Smooth muscle cell (in vitro differentiated cells): ENCODE measurements around the gene WDR91. TPM values are rescaled to one million over a fixed set of nuclear protein-coding genes. Genes with fewer than 3 reads are reported as not detected.

Experiments used
- DNase-seq: peaks from one replicate; lab custom pipeline; 2025; ENCODE audit not compliant: unreplicated experiment; lab: John Stamatoyannopoulos, UW
- H2AFZ ChIP-seq: fragments of 200-600 bp; sonication (generic); 2 replicates; pipeline ENCODE4 v1.6.0; 2016; ENCODE audit warnings: antibody characterized with exemption, low read depth, mild to moderate bottlenecking
- H3F3A ChIP-seq: fragments of 200-600 bp; sonication (generic); 2 replicates; pipeline ENCODE4 v1.6.0; 2017; ENCODE audit warnings: antibody characterized with exemption, low read depth
- H3K27ac ChIP-seq: fragments of 200-600 bp; sonication (generic); 2 replicates; pipeline ENCODE4 v1.5.1; 2016; ENCODE audit warnings: low read depth, mild to moderate bottlenecking
- H3K27me3 ChIP-seq: fragments of 200-600 bp; sonication (generic); 2 replicates; pipeline ENCODE4 v1.6.1; 2016; ENCODE audit warnings: low read depth, mild to moderate bottlenecking
- H3K36me3 ChIP-seq: fragments of 200-600 bp; sonication (generic); 2 replicates; pipeline ENCODE4 v1.5.1; 2016; ENCODE audit warnings: low read depth
- H3K4me1 ChIP-seq: fragments of 200-600 bp; sonication (generic); 2 replicates; pipeline ENCODE4 v1.5.1; 2016; ENCODE audit warnings: low read depth
- H3K4me2 ChIP-seq: fragments of 200-600 bp; sonication (generic); 2 replicates; pipeline ENCODE4 v1.6.0; 2016; ENCODE audit warnings: mild to moderate bottlenecking
- H3K4me3 ChIP-seq: fragments of 200-600 bp; sonication (generic); 2 replicates; pipeline ENCODE4 v1.5.1; 2016; ENCODE audit warnings: mild to moderate bottlenecking
- H3K79me2 ChIP-seq: fragments of 200-600 bp; sonication (generic); 2 replicates; pipeline ENCODE4 v1.6.0; 2016; ENCODE audit warnings: low read depth, mild to moderate bottlenecking
- H3K9ac ChIP-seq: fragments of 200-600 bp; sonication (generic); 2 replicates; pipeline ENCODE4 v1.6.0; 2016; ENCODE audit warnings: low read depth
- H3K9me3 ChIP-seq: fragments of 200-600 bp; sonication (generic); replicated peaks from 2 replicates; pipeline ENCODE4 v1.5.1; 2016; ENCODE audit warnings: low read depth
- H4K20me1 ChIP-seq: fragments of 200-600 bp; sonication (generic); 2 replicates; pipeline ENCODE4 v1.6.0; 2016; ENCODE audit warnings: low read depth
- WGBS: methylation state at CpG from one replicate; pipeline ENCODE4 v1.1.7; 2016; ENCODE audit warnings: low lambda C conversion rate; 5-methylcytosine and 5-hydroxymethylcytosine counted together
- polyA plus RNA-seq: library from polyadenylated mRNA; unstranded; fragments of >200 nt; fragmentation: Nextera tagmentation; extraction: Ambion mirVana; gene quantifications from 2 replicates; pipeline ENCODE4 v1.2.1, GENCODE V29; 2016
- total RNA-seq: library from RNA; depleted of rRNA; stranded (reverse); fragments of >200 nt; gene quantifications from 2 replicates; pipeline ENCODE4 v1.2.3, GENCODE V29; 2014
- TF ChIP-seq, protein P1 (sequence below): fragments of 200-600 bp; sonication (generic); IDR thresholded peaks from 2 replicates; pipeline ENCODE4 v1.5.1; 2017; ENCODE audit warnings: borderline replicate concordance, mild to moderate bottlenecking, antibody characterized with exemption; ENCODE audit not compliant: insufficient read depth, poor library complexity, severe bottlenecking

The WDR91 gene
- total and polyA plus RNA-seq, 2 experiments from 2014 or later: 6.6 to 6.8 TPM

DNA sequence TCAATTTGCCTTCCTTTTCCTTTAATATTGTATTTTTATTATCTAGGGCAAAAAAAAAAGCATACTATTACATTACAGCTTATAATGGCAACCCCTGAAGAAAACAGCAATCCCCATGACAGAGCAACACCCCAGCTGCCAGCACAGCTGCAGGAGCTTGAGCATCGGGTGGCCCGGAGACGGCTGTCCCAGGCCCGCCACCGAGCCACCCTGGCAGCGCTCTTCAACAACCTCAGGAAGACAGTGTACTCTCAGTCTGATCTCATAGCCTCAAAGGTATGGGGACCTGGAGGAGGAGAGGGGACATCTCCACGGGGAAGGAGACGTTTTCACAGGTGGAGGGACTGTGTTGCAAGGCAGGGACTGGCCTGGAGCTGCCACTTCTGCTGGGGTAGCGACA is 29.1 kb upstream of the WDR91 start:
- WGBS: 84% methylated on average over 9 of the region's 9 CpGs
- no peak overlapping the region for H2AFZ ChIP-seq
- DNase-seq: no peak

DNA sequence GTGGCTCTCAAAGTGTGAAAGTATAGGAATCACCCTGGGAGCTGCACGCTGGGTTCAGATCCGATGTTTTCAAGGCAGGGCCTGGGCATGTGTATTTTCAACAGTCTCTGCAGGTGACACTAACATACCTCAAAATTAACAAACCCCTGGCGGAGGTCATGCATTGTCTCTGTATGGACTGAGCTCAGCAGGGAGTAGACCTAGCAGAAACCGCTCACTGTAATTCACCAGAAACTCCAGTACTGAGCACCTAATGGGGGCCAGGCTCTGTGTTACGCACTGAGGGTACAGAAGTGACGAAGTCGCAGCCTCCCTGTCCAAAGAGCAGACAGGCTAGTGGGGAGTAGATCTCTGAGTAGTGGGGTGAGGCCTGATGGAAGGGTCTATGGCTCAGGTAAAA is 27.9 kb upstream of the WDR91 start:
- Histone ChIP-seq H3K4me3 (no peak overlapping the region), H3K9ac (no peak overlapping the region), H3K4me1 (no peaks in the 10 kb centered on the region), H3K79me2 (no peaks in the 10 kb centered on the region), H2AFZ (no peak overlapping the region), H3K27ac (no peak overlapping the region), H3K9me3 (no peaks in the 10 kb centered on the region), H3F3A (no peaks in the 10 kb centered on the region), H4K20me1 (no peaks in the 10 kb centered on the region), H3K36me3 (no peaks in the 10 kb centered on the region), H3K27me3 (peaks cover 3% of the 10 kb centered on the region), H3K4me2 (no peak overlapping the region)
- DNase-seq: no peak
- TF ChIP-seq, protein P1, sequence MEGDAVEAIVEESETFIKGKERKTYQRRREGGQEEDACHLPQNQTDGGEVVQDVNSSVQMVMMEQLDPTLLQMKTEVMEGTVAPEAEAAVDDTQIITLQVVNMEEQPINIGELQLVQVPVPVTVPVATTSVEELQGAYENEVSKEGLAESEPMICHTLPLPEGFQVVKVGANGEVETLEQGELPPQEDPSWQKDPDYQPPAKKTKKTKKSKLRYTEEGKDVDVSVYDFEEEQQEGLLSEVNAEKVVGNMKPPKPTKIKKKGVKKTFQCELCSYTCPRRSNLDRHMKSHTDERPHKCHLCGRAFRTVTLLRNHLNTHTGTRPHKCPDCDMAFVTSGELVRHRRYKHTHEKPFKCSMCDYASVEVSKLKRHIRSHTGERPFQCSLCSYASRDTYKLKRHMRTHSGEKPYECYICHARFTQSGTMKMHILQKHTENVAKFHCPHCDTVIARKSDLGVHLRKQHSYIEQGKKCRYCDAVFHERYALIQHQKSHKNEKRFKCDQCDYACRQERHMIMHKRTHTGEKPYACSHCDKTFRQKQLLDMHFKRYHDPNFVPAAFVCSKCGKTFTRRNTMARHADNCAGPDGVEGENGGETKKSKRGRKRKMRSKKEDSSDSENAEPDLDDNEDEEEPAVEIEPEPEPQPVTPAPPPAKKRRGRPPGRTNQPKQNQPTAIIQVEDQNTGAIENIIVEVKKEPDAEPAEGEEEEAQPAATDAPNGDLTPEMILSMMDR: no peak
- WGBS: 95% methylated on average over 7 of the region's 7 CpGs

More for the DNA sequence above, 29.1 kb upstream of the WDR91 start:
- H3K4me1 ChIP-seq: no peaks in the 10 kb centered on the region
- H3K4me3 ChIP-seq: no peak overlapping the region
- H4K20me1 ChIP-seq: no peaks in the 10 kb centered on the region
- H3K79me2 ChIP-seq: no peaks in the 10 kb centered on the region
- TF ChIP-seq, protein P1: no peak
- H3K9ac ChIP-seq: no peak overlapping the region
- H3K27me3 ChIP-seq: peaks cover 3% of the 10 kb centered on the region
- no peak overlapping the region for H3K27ac ChIP-seq
- no peaks in the 10 kb centered on the region for H3K36me3 ChIP-seq
- H3F3A ChIP-seq: no peaks in the 10 kb centered on the region
- H3K9me3 ChIP-seq: no peaks in the 10 kb centered on the region
- H3K4me2 ChIP-seq: no peak overlapping the region

DNA sequence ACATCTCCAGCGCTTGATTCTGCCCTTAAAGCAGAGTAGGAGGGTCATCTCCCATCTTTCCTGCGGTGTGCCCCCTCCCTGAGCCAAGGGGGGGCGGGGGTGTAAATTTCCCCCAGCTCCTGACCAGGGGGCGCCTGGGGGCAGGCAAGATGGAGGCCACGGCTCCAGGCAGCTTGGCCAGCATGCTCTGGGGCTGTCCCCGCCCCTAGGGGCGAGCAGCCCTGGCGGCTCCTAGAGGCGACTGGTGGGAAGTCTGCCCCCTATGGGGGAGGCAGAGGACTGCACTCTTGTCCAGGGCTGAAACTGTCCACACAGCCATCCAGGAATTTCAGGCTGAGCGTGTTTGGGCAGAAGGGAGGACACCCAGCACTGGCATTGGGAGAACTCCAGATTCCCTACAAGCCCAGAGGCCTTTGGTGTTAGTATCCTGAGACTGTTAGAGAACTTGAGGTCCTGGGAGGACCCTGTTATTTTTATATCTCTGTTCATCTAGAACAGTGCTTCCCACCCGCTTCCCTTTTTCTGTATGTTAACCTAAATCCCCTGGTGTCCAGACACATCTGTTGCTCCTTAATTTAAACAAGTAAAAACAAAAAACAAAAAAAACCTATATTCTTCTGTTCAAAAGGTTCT is 26.9 kb upstream of the WDR91 start:
- no peak overlapping the region for H3K9ac ChIP-seq
- H3K9me3 ChIP-seq: no peaks in the 10 kb centered on the region
- H3K4me3 ChIP-seq: no peak overlapping the region
- H4K20me1 ChIP-seq: no peaks in the 10 kb centered on the region
- no peaks in the 10 kb centered on the region for H3K79me2 ChIP-seq
- no peak overlapping the region for H3K4me2 ChIP-seq
- no peaks in the 10 kb centered on the region for H3K36me3 ChIP-seq
- H2AFZ ChIP-seq: no peak overlapping the region
- no peaks in the 10 kb centered on the region for H3K27me3 ChIP-seq
- no peak overlapping the region for H3K27ac ChIP-seq
- 95% methylated on average over 11 of the region's 11 CpGs for WGBS
- no peaks in the 10 kb centered on the region for H3F3A ChIP-seq
- no peak for DNase-seq
- no peaks in the 10 kb centered on the region for H3K4me1 ChIP-seq
- TF ChIP-seq, protein P1: peak; percentile 50

DNA sequence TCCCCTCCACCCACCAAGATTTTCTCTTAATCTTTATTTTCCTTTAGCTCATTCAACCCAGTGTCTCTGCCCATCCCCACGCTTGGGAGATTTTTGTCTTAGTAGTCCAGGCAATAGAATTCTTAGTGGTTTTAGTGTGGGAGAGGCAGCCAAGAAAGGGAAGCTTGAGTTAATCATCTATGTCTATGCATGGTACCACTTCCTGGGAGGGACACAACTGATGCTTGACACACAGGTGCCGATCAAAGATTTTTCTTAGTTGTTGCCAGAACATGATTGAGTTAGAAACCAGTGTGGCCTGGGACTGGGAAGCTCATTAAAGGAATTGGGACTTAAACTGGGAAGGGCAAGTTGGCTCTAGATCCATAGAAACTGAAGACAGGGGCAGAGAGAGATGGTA is 25.4 kb upstream of the WDR91 start:
- WGBS: 69% methylated on average over 2 of the region's 2 CpGs

More for the DNA sequence above, 25.4 kb upstream of the WDR91 start:
- no peak for DNase-seq
- Histone ChIP-seq H3K4me3 (no peak overlapping the region), H3K79me2 (no peaks in the 10 kb centered on the region), H2AFZ (no peak overlapping the region), H3K4me1 (no peaks in the 10 kb centered on the region), H3K4me2 (no peak overlapping the region), H3K27ac (no peak overlapping the region), H4K20me1 (no peaks in the 10 kb centered on the region), H3K9ac (no peak overlapping the region), H3K9me3 (no peaks in the 10 kb centered on the region), H3F3A (no peaks in the 10 kb centered on the region), H3K36me3 (no peaks in the 10 kb centered on the region), H3K27me3 (no peaks in the 10 kb centered on the region)
- TF ChIP-seq, protein P1: no peak
